KMS-11 (cell line): Measurements from ENCODE around the gene FRY.
"Not testable (repeated sequence)": the region's sequence is repeated elsewhere in the genome, so short reads cannot be mapped to it uniquely, and the experiment has no call there.

Source experiments
- H2AFZ ChIP-seq: fragments of 200-600 bp; sonication (generic); 2 replicates; pipeline ENCODE4 v1.6.1; 2016; ENCODE audit warnings: antibody characterized with exemption, mixed run types, low read depth
- H3K27ac ChIP-seq: fragments of 200-600 bp; sonication (generic); 2 replicates; pipeline ENCODE4 v1.6.1; 2016; ENCODE audit warnings: mild to moderate bottlenecking, mixed run types
- H3K27me3 ChIP-seq: fragments of 200-600 bp; sonication (generic); 2 replicates; pipeline ENCODE4 v1.6.1; 2017; ENCODE audit warnings: mild to moderate bottlenecking, low read depth, mixed run types, moderate library complexity; ENCODE audit not compliant: insufficient read depth
- H3K36me3 ChIP-seq: fragments of 200-600 bp; sonication (generic); 2 replicates; pipeline ENCODE4 v1.6.1; 2017; ENCODE audit warnings: mild to moderate bottlenecking, mixed run types; ENCODE audit not compliant: insufficient read depth
- H3K4me1 ChIP-seq: fragments of 200-600 bp; sonication (generic); 2 replicates; pipeline ENCODE4 v1.6.1; 2016; ENCODE audit warnings: mild to moderate bottlenecking, low read depth, mixed run types; ENCODE audit not compliant: poor library complexity, severe bottlenecking
- H3K4me2 ChIP-seq: fragments of 200-600 bp; sonication (generic); 2 replicates; pipeline ENCODE4 v1.7.0; 2016; ENCODE audit warnings: mild to moderate bottlenecking, mixed run types
- H3K4me3 ChIP-seq: fragments of 200-600 bp; sonication (generic); IDR thresholded peaks from 2 replicates; pipeline ENCODE4 v1.6.1; 2017; ENCODE audit warnings: low read depth, low read length, mixed read lengths; ENCODE audit not compliant: insufficient read depth
- H3K79me2 ChIP-seq: fragments of 200-600 bp; sonication (generic); 2 replicates; pipeline ENCODE4 v1.6.1; 2016; ENCODE audit warnings: low read depth, mixed run types; ENCODE audit not compliant: insufficient read depth
- H3K9ac ChIP-seq: fragments of 200-600 bp; sonication (generic); 2 replicates; pipeline ENCODE4 v1.6.1; 2016; ENCODE audit warnings: mild to moderate bottlenecking, mixed run types
- H4K20me1 ChIP-seq: fragments of 200-600 bp; sonication (generic); 2 replicates; pipeline ENCODE4 v1.6.1; 2016; ENCODE audit warnings: mild to moderate bottlenecking, mixed run types; ENCODE audit not compliant: insufficient read depth
- CTCF ChIP-seq: fragments of 200-600 bp; sonication (generic); conservative IDR thresholded peaks from 2 replicates; pipeline ENCODE4 v1.6.1; 2017; ENCODE audit warnings: low read depth, mild to moderate bottlenecking, antibody characterized with exemption, low read length, moderate library complexity, mixed read lengths

FRY gene

GRCh38 chr13:32031025-32031814 is at the start of gene FRY:
Gene FRY (plus strand): TSS chr13:32031774. CDS start chr13:32031796, 22 bp downstream.
- Histone ChIP-seq H3K4me3 (no peak within 1 kb of the TSS), H3K4me1 (no peaks in the 10 kb centered on the region), H2AFZ (peak within 1 kb of the TSS; percentile 66), H3K36me3 (no peaks in the 10 kb centered on the region), H3K79me2 (no peaks in the 10 kb centered on the region), H3K27me3 (no peaks in the 10 kb centered on the region), H3K4me2 (no peak within 1 kb of the TSS; the same call in 1 of the 2 replicates), H3K9ac (no peak within 1 kb of the TSS; the same call in 1 of the 2 replicates), H4K20me1 (no peaks in the 10 kb centered on the region), H3K27ac (no peak within 1 kb of the TSS)
- no peak for TF ChIP-seq CTCF

GRCh38 chr13:31982124-31982523 is 49.5 kb upstream of the FRY start:
- H3K36me3 ChIP-seq = no peaks in the 10 kb centered on the region
- H3K27me3 ChIP-seq = no peaks in the 10 kb centered on the region
- no peak overlapping the region for H3K4me2 ChIP-seq
- no peaks in the 10 kb centered on the region for H3K4me1 ChIP-seq
- H3K9ac ChIP-seq = no peak overlapping the region
- H3K79me2 ChIP-seq = no peaks in the 10 kb centered on the region
- no peak overlapping the region for H2AFZ ChIP-seq
- H4K20me1 ChIP-seq = no peaks in the 10 kb centered on the region
- no peak overlapping the region for H3K27ac ChIP-seq
- no peak overlapping the region for H3K4me3 ChIP-seq
- no peak for TF ChIP-seq CTCF

- Histone ChIP-seq H3K9ac (no peak overlapping the region), H3K27me3 (no peaks in the 10 kb centered on the region), H3K36me3 (no peaks in the 10 kb centered on the region), H3K4me3 (no peak overlapping the region), H3K4me2 (no peak overlapping the region), H3K4me1 (no peaks in the 10 kb centered on the region), H3K27ac (no peak overlapping the region), H2AFZ (no peak overlapping the region), H4K20me1 (no peaks in the 10 kb centered on the region), H3K79me2 (no peaks in the 10 kb centered on the region)
- no peak for TF ChIP-seq CTCF
These were observed 49.0 kb upstream of the FRY start for GRCh38 chr13:31982540-31982939.

- H4K20me1 ChIP-seq, H3K4me2 ChIP-seq, H2AFZ ChIP-seq, H3K79me2 ChIP-seq, H3K4me1 ChIP-seq, H3K27ac ChIP-seq, H3K9ac ChIP-seq, H3K36me3 ChIP-seq, H3K27me3 ChIP-seq, H3K4me3 ChIP-seq: not testable (repeated sequence)
These were observed 47.9 kb upstream of the FRY start for GRCh38 chr13:31983696-31984095.

- H3K79me2 ChIP-seq, H3K27ac ChIP-seq, H3K4me1 ChIP-seq, H3K27me3 ChIP-seq, H3K36me3 ChIP-seq, H3K4me3 ChIP-seq, H3K9ac ChIP-seq, H2AFZ ChIP-seq, H3K4me2 ChIP-seq, H4K20me1 ChIP-seq: not testable (repeated sequence)
These were observed 47.2 kb upstream of the FRY start for GRCh38 chr13:31984388-31984787.
